GM12878 (cell line): ENCODE measurements around the gene GAS2L2. TPM values are rescaled to one million over a fixed set of nuclear protein-coding genes. Genes with fewer than 3 reads are reported as not detected.

Source experiments
- ATAC-seq: fragments of 200-7000 bp; cut with Tn5 transposase; 3 replicates; pipeline ENCODE4 v1.9.1; 2020; ENCODE audit warnings: mild to moderate bottlenecking, moderate library complexity
- BruUV-seq: library from RNA; stranded (reverse); fragments of 400-500 nt; replicated peaks from 2 replicates; lab custom pipeline; 2021; lab: Mats Ljungman, UMichigan
- CTCF ChIA-PET: fragments of 300-600 bp; sonication (Branson Sonifier 250); formaldehyde crosslinking; extraction: SDS; loops from one replicate; lab custom pipeline; 2021; ENCODE audit warnings: inconsistent platforms; lab: Yijun Ruan, JAX
- POLR2A ChIA-PET: fragments of 350-600 bp; formaldehyde crosslinking; extraction: SDS; loops from one replicate; lab custom pipeline; 2021; ENCODE audit warnings: inconsistent platforms; lab: Charles Lee
- RAD21 ChIA-PET: fragments of 300-600 bp; sonication (Branson Sonifier 250); formaldehyde crosslinking; loops from one replicate; lab custom pipeline; 2023; ENCODE audit warnings: antibody characterized with exemption; ENCODE audit not compliant: unreplicated experiment; lab: Charles Lee
- SMC1A ChIA-PET: fragments of 300-600 bp; sonication (Branson Sonifier 250); formaldehyde crosslinking; loops from one replicate; lab custom pipeline; 2023; ENCODE audit not compliant: unreplicated experiment, uncharacterized antibody; lab: Charles Lee
- DNase-seq: peaks from one replicate; pipeline ENCODE4 v3.0.0-alpha.2; 2011; ENCODE audit warnings: low read depth, low spot score
- FAIRE-seq: peaks from 3 replicates; lab custom pipeline; 2011; peaks lifted over from hg19 to GRCh38; lab: Jason Lieb, UNC
- H2AFZ ChIP-seq: 2 replicates; pipeline ENCODE4 v1.6.0; 2011; ENCODE audit warnings: low read depth, low read length, control low read depth; ENCODE audit not compliant: control insufficient read depth
- H3K27ac ChIP-seq: 2 replicates; pipeline ENCODE4 v1.5.1; 2011; ENCODE audit warnings: control low read depth; ENCODE audit not compliant: control insufficient read depth, insufficient read depth
- H3K27me3 ChIP-seq, 2 experiments: replicated peaks in 1 of 2; 2 replicates each; pipeline versions ENCODE4 v1.6.0 to v1.6.1; 2011; ENCODE audit warnings: low read length in 1 of 2; ENCODE audit not compliant: control insufficient read depth in 2 of 2, insufficient read depth in 2 of 2
- H3K36me3 ChIP-seq, 2 experiments: 2 replicates each; pipeline ENCODE4 v1.5.1; 2011; ENCODE audit warnings: low read length in 1 of 2; ENCODE audit not compliant: control insufficient read depth in 2 of 2, insufficient read depth in 2 of 2
- H3K4me1 ChIP-seq: 2 replicates; pipeline ENCODE4 v1.6.1; 2011; ENCODE audit warnings: mild to moderate bottlenecking, low read length, moderate library complexity, mixed read lengths; ENCODE audit not compliant: control insufficient read depth, insufficient read depth
- H3K4me2 ChIP-seq: 2 replicates; pipeline ENCODE4 v1.6.0; 2011; ENCODE audit warnings: control low read depth; ENCODE audit not compliant: control insufficient read depth, insufficient read depth
- H3K4me3 ChIP-seq: fragments of 200-600 bp; sonication (generic); 2 replicates; pipeline ENCODE4 v1.5.1; 2016
- H3K79me2 ChIP-seq: 2 replicates; pipeline ENCODE4 v1.6.0; 2011; ENCODE audit warnings: low read length; ENCODE audit not compliant: control insufficient read depth, insufficient read depth
- H3K9ac ChIP-seq: 2 replicates; pipeline ENCODE4 v1.8.0; 2011; ENCODE audit warnings: low read length, control low read depth, mixed read lengths; ENCODE audit not compliant: control insufficient read depth, insufficient read depth
- H3K9me3 ChIP-seq: replicated peaks from 3 replicates; pipeline ENCODE4 v1.5.1; 2011; ENCODE audit warnings: mild to moderate bottlenecking, low read length; ENCODE audit not compliant: control insufficient read depth, insufficient read depth
- H4K20me1 ChIP-seq: 2 replicates; pipeline ENCODE4 v1.6.0; 2011; ENCODE audit not compliant: control insufficient read depth, insufficient read depth
- BACH1 ChIP-seq: fragments of 450-650 bp; IDR thresholded peaks from 2 replicates; pipeline ENCODE4 v1.6.1; 2017; ENCODE audit warnings: mild to moderate bottlenecking, borderline replicate concordance
- BCL3 ChIP-seq: IDR thresholded peaks from 2 replicates; pipeline ENCODE4 v1.6.1; 2011; ENCODE audit warnings: borderline replicate concordance, low read depth, mild to moderate bottlenecking, moderate library complexity, low read length; ENCODE audit not compliant: insufficient read depth, poor library complexity, severe bottlenecking
- BMI1 ChIP-seq: fragments of 450-650 bp; IDR thresholded peaks from 2 replicates; pipeline ENCODE4 v1.6.1; 2016; ENCODE audit warnings: mild to moderate bottlenecking, moderate library complexity, borderline replicate concordance
- CTCF ChIP-seq, 3 experiments: IDR thresholded peaks in 2 of 3; conservative IDR thresholded peaks in 1 of 3; 2 replicates each; pipeline ENCODE4 v1.5.1; 2011; ENCODE audit warnings: low read depth in 3 of 3, low read length in 3 of 3, mild to moderate bottlenecking in 3 of 3, control low read depth in 2 of 3, moderate library complexity in 2 of 3, inconsistent platforms in 1 of 3, mixed read lengths in 1 of 3; ENCODE audit not compliant: control insufficient read depth in 2 of 3, insufficient read depth in 1 of 3; ENCODE audit errors: extremely low read depth in 1 of 3
- HCFC1 ChIP-seq: fragments of 150-350 bp; IDR thresholded peaks from 2 replicates; pipeline ENCODE4 v1.6.1; 2014; ENCODE audit warnings: low read length
- KDM1A ChIP-seq: fragments of 200-600 bp; sonication (generic); IDR thresholded peaks from 2 replicates; pipeline ENCODE4 v1.6.1; 2016; ENCODE audit warnings: borderline replicate concordance
- RAD21 ChIP-seq: IDR thresholded peaks from 2 replicates; pipeline ENCODE4 v1.6.1; 2011; ENCODE audit warnings: mild to moderate bottlenecking, low read depth, low read length, moderate library complexity; ENCODE audit not compliant: insufficient read depth
- SMC3 ChIP-seq: IDR thresholded peaks from 2 replicates; pipeline ENCODE4 v1.6.1; 2011; ENCODE audit warnings: low read length, improper control_type of control experiment, borderline replicate concordance
- SREBF2 ChIP-seq: IDR thresholded peaks from 2 replicates; pipeline ENCODE4 v1.6.1; 2012; ENCODE audit warnings: mild to moderate bottlenecking, low read length
- ZNF622 ChIP-seq: fragments of 450-650 bp; IDR thresholded peaks from 2 replicates; pipeline ENCODE4 v1.6.1; 2017; ENCODE audit warnings: mild to moderate bottlenecking, inconsistent platforms
- WGBS: methylation state at CpG from one replicate; pipeline ENCODE4 v1.1.6; 2016; ENCODE audit warnings: low lambda C conversion rate; ENCODE audit not compliant: insufficient replicate concordance, insufficient coverage; ENCODE audit errors: missing lambda C conversion rate; 5-methylcytosine and 5-hydroxymethylcytosine counted together
- in situ Hi-C: fragments of 300-500 bp; cut with MboI; formaldehyde crosslinking; loops from 9 replicates; pipeline ENCODE4 v1.14.3; 2018; ENCODE audit warnings: mixed read lengths
- intact Hi-C: fragments of 100-400 bp; cut with micrococcal nuclease; formaldehyde crosslinking; loops from one replicate; pipeline ENCODE4 v1.14.2; 2022; ENCODE audit not compliant: unreplicated experiment
- polyA plus RNA-seq, 11 experiments: library from polyadenylated mRNA; depleted of rRNA in 4 of 11; unstranded in 6 of 11; stranded (reverse) in 5 of 11; fragments of >200 nt; fragmentation: Nextera tagmentation in 4 of 11; fragmentation: Illumina TruSeq in 1 of 11; extraction: Ambion mirVana in 4 of 11; extraction: Trizol in 1 of 11; gene quantifications; 1 replicate in 1 of 11; 2 replicates in 10 of 11; pipeline versions ENCODE4 v1.2.1 to v1.2.3, GENCODE V29; 2011 to 2016; ENCODE audit warnings: inconsistent platforms in 2 of 11, missing spikeins in 2 of 11, low read depth in 1 of 11
- total RNA-seq, 4 experiments: library from RNA; depleted of rRNA in 3 of 4; stranded (reverse); fragments of >200 nt in 3 of 4; fragmentation: Illumina TruSeq in 1 of 4; extraction: Trizol in 1 of 4; gene quantifications; 2 replicates each; pipeline versions ENCODE4 v1.2.1 to v1.2.3, GENCODE V29; 2013 to 2021

GAS2L2 gene
- total and polyA plus RNA-seq, 10 of the 15 experiments (the other 5 are each of a cell fraction or from before 2014, with no cell fraction given) = 0.01 TPM; not detected in 9

GRCh38 chr17:35768797-35769196 is 15.8 kb upstream of the GAS2L2 start:
- Histone ChIP-seq H3K9me3 (no peaks in the 10 kb centered on the region), H3K27ac (no peak overlapping the region), H3K9ac (no peak overlapping the region), H3K4me1 (peaks cover 5% of the 10 kb centered on the region), H3K4me2 (no peak overlapping the region), H4K20me1 (no peaks in the 10 kb centered on the region), H3K36me3 (no peaks in the 10 kb centered on the region), H3K79me2 (no peaks in the 10 kb centered on the region)
- no TSS peak for BruUV-seq
- FAIRE-seq (no peak), DNase-seq (no peak)
- in situ Hi-C loops = loop anchor here (5.0 kb wide), 1 partner anchor 39 kb away; the partner anchor contains the start of gene TAF15
- ChIA-PET POLR2A (no interaction called here), SMC1A (no interaction called here), CTCF (interaction anchor here (0.9 to 2.3 kb wide), 3 partner anchors 19 to 40 kb away, joined by 3 to 8 read pairs (median 3); partner anchors contain the start of gene TAF15), RAD21 (no interaction called here)
- WGBS = 72% methylated on average over 2 of the region's 2 CpGs
- TF ChIP-seq ZNF622 (no peak), BACH1 (no peak), SREBF2 (no peak), HCFC1 (no peak)
- TF ChIP-seq, all 136 proteins: peak for 0
- H2AFZ ChIP-seq = no peak overlapping the region
- no peak overlapping the region for H3K4me3 ChIP-seq
- intact Hi-C loops = no loop called here
- H3K27me3 ChIP-seq = peaks cover 4 to 6% of the 10 kb centered on the region in 2 experiments
- no peak for ATAC-seq

- Histone ChIP-seq H3K36me3 (no peaks in the 10 kb centered on the region), H3K4me2 (no peak overlapping the region), H3K79me2 (no peaks in the 10 kb centered on the region), H3K9ac (no peak overlapping the region), H3K9me3 (no peaks in the 10 kb centered on the region), H3K27me3 (peaks cover 0 to 6% of the 10 kb centered on the region in 2 experiments; a peak in 3 of 4 replicates), H3K4me3 (no peak overlapping the region), H2AFZ (no peak overlapping the region), H4K20me1 (no peaks in the 10 kb centered on the region), H3K4me1 (peaks cover 5% of the 10 kb centered on the region), H3K27ac (no peak overlapping the region)
- FAIRE-seq (no peak), ATAC-seq (no peak), DNase-seq (no peak)
- TF ChIP-seq SMC3 (peak; percentile 46; the same call in 1 of the 2 replicates), RAD21 (peak; percentile 48; the same call in 1 of the 2 replicates), BMI1 (no peak), CTCF (IDR thresholded peaks at IDR 0.05 in 2 of 3, conservative IDR thresholded peaks at IDR 0.05 in 1 of 3; ENCODE audit: control insufficient read depth in 2 of 3, extremely low read depth in 1 of 3, insufficient read depth in 1 of 3, low read depth in 3 of 3, low read length in 3 of 3) (peak; percentile 31 to 52 (median 37); a peak in 4 of 6 replicates), BCL3 (no peak), KDM1A (no peak)
- BruUV-seq = no TSS peak
- in situ Hi-C loops = loop anchor here (5.0 kb wide), 1 partner anchor 40 kb away; the partner anchor contains the start of gene TAF15
- intact Hi-C loops = loop anchor here (2.0 kb wide), 1 partner anchor 42 kb away; the partner anchor contains the start of gene TAF15
- RAD21 ChIA-PET = interaction anchor here (0.6 kb wide), 1 partner anchor 53 kb away, joined by 3 read pairs; no protein-coding TSS in a partner anchor
- SMC1A ChIA-PET = interaction anchor here (0.6 to 1.3 kb wide), 3 partner anchors 10 to 52 kb away, joined by 3 to 5 read pairs (median 3); no protein-coding TSS in a partner anchor
- POLR2A ChIA-PET = interaction anchor here (0.5 to 1.2 kb wide), 3 partner anchors 42 to 113 kb away, joined by 3 to 6 read pairs (median 4); partner anchors contain the start of gene TAF15
- CTCF ChIA-PET = interaction anchor here (0.6 to 8.3 kb wide), 4 partner anchors 19 to 225 kb away, joined by 3 to 220 read pairs (median 4); partner anchors contain the start of gene TAF15
- WGBS = 4% methylated on average over 7 of the region's 7 CpGs
These were observed 14.0 kb upstream of the GAS2L2 start for GRCh38 chr17:35766903-35767510.
